GM21825 (cell line): Measurements from ENCODE around the gene ZDHHC14.
A peak's percentile ranks its signal among the peaks of the same experiment; 100 is the strongest.
"Not testable (repeated sequence)": the region's sequence is repeated elsewhere in the genome, so short reads cannot be mapped to it uniquely, and the experiment has no call there.

Experiments
- ATAC-seq: cut with Tn5 transposase; IDR thresholded peaks from one replicate; pipeline ENCODE4 v1.9.1; 2021; ENCODE audit warnings: mild to moderate bottlenecking, moderate library complexity; ENCODE audit not compliant: unreplicated experiment

Gene ZDHHC14

DNA sequence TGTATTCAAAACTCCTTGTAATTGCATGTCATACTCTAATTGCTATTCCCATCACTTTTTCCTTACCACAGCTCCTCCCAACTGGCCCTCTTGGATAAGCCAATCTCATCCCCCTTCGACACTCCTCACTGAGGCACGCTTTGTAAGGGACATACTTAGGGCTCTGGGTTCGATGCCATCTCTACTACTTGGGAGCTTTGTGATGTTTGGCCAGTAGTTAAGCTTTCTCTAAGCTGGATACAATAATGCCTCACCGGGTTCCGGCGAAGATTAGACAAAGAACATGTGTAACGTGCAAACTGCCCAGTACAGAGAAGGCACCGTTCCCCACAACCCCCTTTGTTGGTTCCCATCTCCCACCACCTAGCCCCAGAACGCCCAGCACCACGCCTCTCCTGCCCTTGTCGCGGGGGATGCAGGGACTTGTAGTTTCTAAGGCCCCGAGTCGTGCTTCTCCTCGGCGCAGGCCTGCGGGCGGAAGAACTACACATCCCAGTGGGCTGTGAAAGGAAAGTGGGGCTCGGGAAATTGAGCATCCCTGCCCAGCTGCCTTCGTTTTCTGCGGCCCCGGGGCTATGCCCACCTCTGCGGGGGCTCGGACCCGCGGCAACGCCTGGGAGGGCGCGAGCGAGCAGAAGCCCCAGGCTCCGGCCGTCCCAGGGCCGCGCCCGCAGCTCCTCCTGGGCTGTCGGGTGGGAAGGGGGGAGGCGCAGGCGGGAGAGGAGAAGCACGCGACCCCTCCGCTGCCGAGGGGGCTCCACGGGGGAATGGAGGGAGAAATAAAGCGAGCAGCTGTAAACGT lies 1.1 kb upstream of the ZDHHC14 start:
- ATAC-seq: peak; percentile 73

- ATAC-seq: peak; percentile 6
Observed at GRCh38 chr6:157380458-157380778, 572 bp upstream of the ZDHHC14 start.

GRCh38 chr6:157381631-157382621 lies 936 bp downstream of the ZDHHC14 start:
- peak; percentile 27 for ATAC-seq

DNA sequence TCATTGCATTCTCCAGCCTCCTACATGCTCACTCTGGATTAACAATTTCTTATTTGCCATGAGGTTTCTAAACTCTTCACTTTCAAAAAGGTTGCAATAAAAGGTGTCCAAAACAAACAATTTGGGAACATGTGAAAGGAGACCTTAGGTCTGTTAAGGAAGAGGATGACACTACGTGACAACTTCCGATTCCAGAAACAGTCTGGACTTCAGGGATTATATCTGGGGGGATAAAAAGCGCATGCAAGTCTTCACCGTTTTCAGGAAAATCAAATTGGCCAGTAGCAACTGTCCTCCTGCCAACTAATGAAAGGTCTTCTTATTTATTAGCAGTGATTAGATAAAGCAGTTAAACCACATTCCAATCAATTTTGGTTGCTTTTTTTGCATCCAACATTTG lies 1.8 kb downstream of the ZDHHC14 start:
- ATAC-seq: no peak

- ATAC-seq: no peak
Observed at GRCh38 chr6:157383471-157383870, 2.5 kb downstream of the ZDHHC14 start.

- ATAC-seq: not testable (repeated sequence)
Observed at GRCh38 chr6:157384962-157385361, 4.0 kb downstream of the ZDHHC14 start.

- ATAC-seq: no peak
Observed at GRCh38 chr6:157385482-157385881, 4.5 kb downstream of the ZDHHC14 start.

DNA sequence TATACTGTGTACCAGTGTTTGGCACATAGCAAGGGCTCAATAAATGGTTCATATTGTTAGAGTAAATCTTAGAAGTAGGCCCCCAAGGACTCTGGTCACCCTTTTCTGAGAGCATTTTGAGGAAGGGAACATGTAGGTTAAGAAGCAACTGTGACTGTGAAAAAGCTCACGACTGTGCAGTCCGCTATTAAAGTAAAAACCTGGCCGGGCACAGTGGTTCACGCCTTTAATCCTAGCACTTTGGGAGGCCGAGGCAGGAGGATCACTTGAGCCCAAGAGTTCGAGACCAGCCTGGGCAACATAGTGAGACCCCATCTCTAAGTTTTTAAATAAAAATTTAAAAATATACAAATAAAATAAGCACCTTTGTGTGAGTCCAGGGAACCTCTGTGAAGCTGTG lies 5.0 kb downstream of the ZDHHC14 start:
- no peak for ATAC-seq

DNA sequence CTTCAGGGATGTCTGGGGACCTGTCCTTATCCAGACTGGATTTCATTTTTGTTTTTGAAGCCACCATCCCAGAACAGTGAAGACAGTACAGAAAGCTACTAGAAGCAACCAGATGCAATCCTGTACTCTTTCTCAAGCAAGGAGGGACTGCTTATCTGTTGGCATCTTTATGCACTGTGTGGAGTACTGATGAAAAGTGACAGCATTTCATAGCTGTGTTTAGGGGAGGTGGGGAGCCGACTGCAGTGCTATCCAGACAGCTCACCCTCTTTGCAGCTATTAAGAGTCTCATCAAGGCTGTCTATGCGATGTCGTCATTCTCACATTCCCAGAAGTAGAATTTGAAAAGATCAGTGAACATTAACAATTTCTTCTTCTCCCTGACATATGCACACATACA lies 5.5 kb downstream of the ZDHHC14 start:
- no peak for ATAC-seq

- no peak for ATAC-seq
Observed at GRCh38 chr6:157388924-157389323, 7.9 kb downstream of the ZDHHC14 start.

DNA sequence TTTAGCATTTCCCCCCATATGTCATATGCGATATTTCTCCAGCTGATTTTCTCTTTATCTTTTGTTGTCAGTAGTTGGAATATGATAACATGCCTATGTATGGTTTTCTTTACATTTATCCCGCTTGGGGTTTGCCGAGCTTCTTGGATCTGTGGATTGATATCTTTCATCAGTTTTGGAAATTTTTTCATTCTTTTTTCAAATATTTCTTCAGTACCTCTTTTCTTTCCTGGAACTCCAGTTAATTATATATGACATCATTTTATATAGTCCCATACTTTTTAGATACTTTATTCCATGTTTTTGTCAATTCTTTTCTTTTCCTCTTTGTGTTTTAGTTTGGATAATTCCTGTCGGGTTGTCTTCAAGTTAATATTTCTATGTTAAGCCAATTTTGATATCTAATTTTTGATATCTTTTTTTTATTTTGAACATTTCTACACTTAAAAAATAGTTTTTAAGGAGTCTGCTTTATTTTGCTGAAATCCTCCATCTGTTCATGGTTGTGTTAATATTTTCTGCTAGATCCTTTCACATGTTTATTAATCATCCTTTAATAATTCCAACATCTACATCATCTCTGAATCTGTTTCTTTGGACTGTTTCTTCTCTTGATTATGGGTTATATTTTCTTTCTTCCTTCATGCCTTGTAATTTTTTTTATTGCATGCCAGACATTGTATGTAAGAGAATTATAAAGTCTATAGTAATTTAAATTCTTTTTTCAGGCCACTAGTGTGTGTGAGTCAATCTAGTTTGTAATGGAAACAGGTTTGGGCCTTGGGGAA lies 9.5 kb downstream of the ZDHHC14 start:
- ATAC-seq: no peak

GRCh38 chr6:157392927-157393668 lies 12.1 kb downstream of the ZDHHC14 start:
- ATAC-seq: no peak

DNA sequence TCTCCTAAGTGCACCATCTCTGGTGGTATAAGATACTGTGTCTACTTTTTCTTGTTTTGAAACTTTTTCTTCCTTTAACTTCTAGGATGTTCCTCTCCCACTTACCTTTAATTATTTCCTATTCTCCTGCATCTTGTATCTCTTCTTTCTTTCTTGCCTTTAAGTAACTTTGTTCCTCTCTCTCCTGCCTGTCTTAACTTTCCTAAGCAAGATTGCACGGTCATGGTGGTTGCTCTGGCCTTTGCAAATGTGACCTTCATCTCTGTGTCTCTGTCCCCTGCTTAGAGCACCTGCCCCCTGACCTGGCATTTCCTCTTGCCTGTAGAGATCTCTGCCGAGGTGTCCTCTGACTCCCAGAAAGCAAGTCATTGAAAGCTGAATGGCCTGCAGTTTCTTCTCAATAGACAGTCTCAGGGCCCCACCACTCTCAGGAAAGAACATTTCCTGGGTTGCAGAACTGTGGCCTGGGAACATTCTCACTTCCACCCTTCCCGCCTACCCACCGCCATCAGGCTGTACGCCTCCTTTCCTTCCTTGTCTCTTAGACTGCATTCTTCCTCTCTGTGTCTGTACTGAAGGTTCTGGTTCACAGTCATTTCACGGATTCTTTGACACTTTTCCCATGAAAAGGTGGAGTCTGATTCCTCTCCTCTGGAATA lies 12.8 kb downstream of the ZDHHC14 start:
- no peak for ATAC-seq

DNA sequence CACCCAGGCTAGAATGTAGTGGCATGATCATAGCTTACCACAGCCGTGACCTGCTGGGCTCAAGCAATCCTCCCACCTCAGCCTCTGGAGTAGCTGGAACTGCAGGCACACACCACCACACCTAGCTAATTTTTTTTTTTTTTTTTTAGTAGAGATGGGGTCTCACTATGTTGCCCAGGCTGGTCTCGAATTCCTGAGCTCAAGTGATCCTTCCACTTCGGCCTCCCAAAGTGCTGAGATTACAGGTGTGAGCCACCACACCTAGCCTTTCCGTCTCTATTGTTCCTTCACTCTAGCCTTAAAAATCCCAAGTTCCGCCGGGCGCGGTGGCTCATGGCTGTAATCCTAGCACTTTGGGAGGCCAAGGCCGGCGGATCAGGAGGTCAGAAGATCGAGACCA lies 14.2 kb downstream of the ZDHHC14 start:
- not testable (repeated sequence) for ATAC-seq

GRCh38 chr6:157396026-157396425 lies 15.0 kb downstream of the ZDHHC14 start:
- no peak for ATAC-seq

DNA sequence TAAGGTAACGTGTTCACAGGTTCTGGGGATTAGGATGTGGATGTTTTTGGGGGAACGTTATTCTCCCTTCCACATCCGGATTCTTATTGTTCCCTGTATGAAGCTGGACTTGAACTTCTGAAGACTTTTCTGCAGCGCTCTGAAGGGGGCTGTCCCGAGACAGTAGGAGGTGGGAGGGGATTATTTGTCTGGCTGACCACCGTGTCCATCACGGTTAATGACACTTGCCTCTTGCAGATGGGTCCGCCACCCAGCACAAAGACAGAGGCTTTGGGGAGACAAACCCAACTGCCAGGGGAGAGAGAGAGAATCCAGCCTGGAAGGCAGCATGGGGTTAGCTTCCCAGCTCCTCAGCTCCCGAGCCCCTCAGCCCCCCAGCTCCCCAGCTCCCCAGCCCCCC lies 16.7 kb downstream of the ZDHHC14 start:
- no peak for ATAC-seq

DNA sequence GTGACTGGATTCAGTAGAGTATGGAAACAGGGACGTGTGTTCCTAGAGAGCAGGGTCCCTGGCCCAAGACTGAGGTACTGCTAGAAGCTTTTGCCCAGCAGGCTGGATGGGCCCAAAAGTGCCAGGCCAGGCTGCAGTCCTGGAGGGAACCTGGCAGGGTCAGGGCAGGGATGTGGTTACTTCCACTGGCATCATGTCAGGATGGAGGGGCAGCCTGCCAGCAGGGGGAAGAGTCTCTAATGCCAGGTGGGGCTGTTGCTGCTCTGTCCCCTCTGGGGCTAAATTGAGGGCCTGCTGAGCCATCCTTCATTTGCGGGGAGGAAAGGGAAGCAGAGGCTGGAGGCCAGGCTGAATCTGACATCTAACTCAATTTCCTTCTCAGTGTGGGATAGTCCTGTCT lies 17.2 kb downstream of the ZDHHC14 start:
- no peak for ATAC-seq

DNA sequence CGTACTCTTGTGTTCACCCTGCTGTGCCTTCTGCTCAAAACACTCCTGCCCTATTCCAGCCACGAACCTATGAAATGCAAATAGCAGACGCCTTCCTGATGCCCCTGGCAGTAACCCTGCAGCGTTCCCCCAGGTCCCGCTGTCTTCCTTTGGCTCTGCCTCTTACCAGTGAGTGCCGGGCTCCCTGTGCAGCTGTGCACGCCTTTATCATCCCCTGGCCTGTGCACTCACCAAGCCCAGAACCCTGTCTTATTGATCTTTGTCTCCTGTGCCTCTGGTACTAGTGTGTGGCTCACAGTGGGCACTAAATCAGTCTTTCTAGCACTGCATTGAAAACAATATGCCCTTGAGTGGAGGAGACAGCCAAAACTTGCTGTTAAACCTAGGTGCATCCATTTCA lies 19.7 kb downstream of the ZDHHC14 start:
- no peak for ATAC-seq

- ATAC-seq: no peak
Observed at GRCh38 chr6:157401734-157402338, 20.8 kb downstream of the ZDHHC14 start.
